Right lobe of liver (tissue), 6 donors: ENCODE data around the gene CCDC70. TPM values are rescaled to one million over a fixed set of nuclear protein-coding genes. Genes with fewer than 3 reads are reported as not detected.

ENCODE experiments used
- ATAC-seq, 4 donors: fragments of 200-7000 bp; cut with Tn5 transposase; one replicate each; pipeline ENCODE4 v1.9.1; 2020; ENCODE audit warnings: mild to moderate bottlenecking in 4 of 4, moderate library complexity in 4 of 4
- DNase-seq, 3 donors: peaks; one replicate each; pipeline ENCODE4 v3.0.0-alpha.2; 2020
- H3K27ac ChIP-seq, 3 donors: fragments of 200-600 bp; one replicate each; pipeline ENCODE4 v1.8.0; 2022
- H3K27me3 ChIP-seq, 2 donors: fragments of 200-600 bp; one replicate each; pipeline ENCODE4 v1.8.0; 2022
- H3K36me3 ChIP-seq, 4 donors: fragments of 200-600 bp; sonication (generic) in 1 of 4; one replicate each; pipeline versions ENCODE4 v1.5.1 to v1.8.0; 2017 to 2022; ENCODE audit warnings: control low read depth in 1 of 4
- H3K4me1 ChIP-seq, 4 donors: fragments of 200-600 bp; sonication (generic) in 1 of 4; one replicate each; pipeline versions ENCODE4 v1.5.1 to v1.8.0; 2017 to 2022; ENCODE audit warnings: control low read depth in 1 of 4
- H3K4me3 ChIP-seq, 3 donors: fragments of 200-600 bp; one replicate each; pipeline ENCODE4 v1.8.0; 2022
- H3K9me3 ChIP-seq, 4 donors: fragments of 200-600 bp; sonication (generic) in 1 of 4; one replicate each; pipeline versions ENCODE4 v1.5.1 to v1.8.0; 2017 to 2022; ENCODE audit warnings: control low read depth in 1 of 4
- POLR2A ChIP-seq: fragments of 450-650 bp; IDR thresholded peaks from one replicate; pipeline ENCODE4 v1.6.1; 2017; ENCODE audit warnings: antibody characterized with exemption, mild to moderate bottlenecking
- WGBS: methylation state at CpG from one replicate; pipeline ENCODE4 v1.1.6; 2018; ENCODE audit warnings: low coverage, low lambda C conversion rate; ENCODE audit not compliant: insufficient coverage; ENCODE audit errors: missing lambda C conversion rate; 5-methylcytosine and 5-hydroxymethylcytosine counted together
- intact Hi-C, 2 donors: fragments of 100-400 bp; cut with DNase I; formaldehyde crosslinking; loops; one replicate each; pipeline versions ENCODE4 v1.11.2 to v1.14.1; 2022
- total RNA-seq, 6 experiments: library from RNA; depleted of rRNA in 2 of 6; stranded (reverse); fragments of >200 nt in 2 of 6; fragmentation: NEBNext Ultra II Directional in 3 of 6; extraction: Animal tissue kit (Norgen Biotek cat#: 25700) in 3 of 6; gene quantifications; one replicate each; pipeline versions ENCODE4 v1.1.0 to v1.2.4, GENCODE V29; 2016 to 2023
- TF ChIP-seq, protein P1 (sequence below), 4 donors: fragments of 200-600 bp in 3 of 4; fragments of 450-650 bp in 1 of 4; IDR thresholded peaks; one replicate each; pipeline versions ENCODE4 v1.5.1 to v1.8.0; 2016 to 2022; ENCODE audit warnings: antibody characterized with exemption in 4 of 4, mild to moderate bottlenecking in 2 of 4
- donor health status: DM: no; HTN: yes; CAD: no.
- donor health status: DM: no; HTN: no; CAD: no.
- donor health status: DM: no; HTN: no; CAD: no.
- donor health status: DM: no; HTN: yes; CAD: no.
- donor health status: DM: no; HTN: yes; CAD: no.

CCDC70 gene
- total RNA-seq, 6 experiments from 2014 or later, result not detected

DNA sequence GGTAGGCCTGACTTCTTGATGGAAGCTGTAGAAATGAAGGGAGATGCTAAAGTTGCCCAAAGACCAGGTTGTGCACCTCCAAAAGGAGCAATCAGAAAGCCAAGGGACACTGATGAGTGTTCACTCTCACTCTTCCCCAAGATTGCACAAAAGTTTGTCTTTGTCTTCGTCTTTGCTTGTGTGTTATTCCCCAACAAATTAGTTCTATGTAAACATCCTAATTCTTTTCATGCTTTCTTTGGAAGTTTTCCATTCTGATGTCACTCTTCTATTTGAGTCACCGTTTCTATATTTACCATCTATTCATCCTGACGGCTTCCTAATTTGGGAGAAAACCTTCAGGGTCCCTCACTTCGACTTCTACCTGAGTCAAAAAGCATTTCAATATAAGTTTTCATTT lies 13.1 kb upstream of the CCDC70 start:
- Histone ChIP-seq H3K9me3 (no peaks in the 10 kb centered on the region), H3K4me1 (peaks cover 0 to 5% (median 2%) of the 10 kb centered on the region in 4 donors), H3K27me3 (no peaks in the 10 kb centered on the region), H3K27ac (no peak overlapping the region), H3K36me3 (no peaks in the 10 kb centered on the region), H3K4me3 (no peak overlapping the region)
- TF ChIP-seq POLR2A, result no peak
- TF ChIP-seq, protein P1, sequence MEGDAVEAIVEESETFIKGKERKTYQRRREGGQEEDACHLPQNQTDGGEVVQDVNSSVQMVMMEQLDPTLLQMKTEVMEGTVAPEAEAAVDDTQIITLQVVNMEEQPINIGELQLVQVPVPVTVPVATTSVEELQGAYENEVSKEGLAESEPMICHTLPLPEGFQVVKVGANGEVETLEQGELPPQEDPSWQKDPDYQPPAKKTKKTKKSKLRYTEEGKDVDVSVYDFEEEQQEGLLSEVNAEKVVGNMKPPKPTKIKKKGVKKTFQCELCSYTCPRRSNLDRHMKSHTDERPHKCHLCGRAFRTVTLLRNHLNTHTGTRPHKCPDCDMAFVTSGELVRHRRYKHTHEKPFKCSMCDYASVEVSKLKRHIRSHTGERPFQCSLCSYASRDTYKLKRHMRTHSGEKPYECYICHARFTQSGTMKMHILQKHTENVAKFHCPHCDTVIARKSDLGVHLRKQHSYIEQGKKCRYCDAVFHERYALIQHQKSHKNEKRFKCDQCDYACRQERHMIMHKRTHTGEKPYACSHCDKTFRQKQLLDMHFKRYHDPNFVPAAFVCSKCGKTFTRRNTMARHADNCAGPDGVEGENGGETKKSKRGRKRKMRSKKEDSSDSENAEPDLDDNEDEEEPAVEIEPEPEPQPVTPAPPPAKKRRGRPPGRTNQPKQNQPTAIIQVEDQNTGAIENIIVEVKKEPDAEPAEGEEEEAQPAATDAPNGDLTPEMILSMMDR (IDR thresholded peaks at IDR 0.05), result no peak
- ATAC-seq, result no peak
- no peak for DNase-seq
- intact Hi-C loops, result no loop called here
- 82% methylated on average over 4 of the region's 4 CpGs for WGBS

DNA sequence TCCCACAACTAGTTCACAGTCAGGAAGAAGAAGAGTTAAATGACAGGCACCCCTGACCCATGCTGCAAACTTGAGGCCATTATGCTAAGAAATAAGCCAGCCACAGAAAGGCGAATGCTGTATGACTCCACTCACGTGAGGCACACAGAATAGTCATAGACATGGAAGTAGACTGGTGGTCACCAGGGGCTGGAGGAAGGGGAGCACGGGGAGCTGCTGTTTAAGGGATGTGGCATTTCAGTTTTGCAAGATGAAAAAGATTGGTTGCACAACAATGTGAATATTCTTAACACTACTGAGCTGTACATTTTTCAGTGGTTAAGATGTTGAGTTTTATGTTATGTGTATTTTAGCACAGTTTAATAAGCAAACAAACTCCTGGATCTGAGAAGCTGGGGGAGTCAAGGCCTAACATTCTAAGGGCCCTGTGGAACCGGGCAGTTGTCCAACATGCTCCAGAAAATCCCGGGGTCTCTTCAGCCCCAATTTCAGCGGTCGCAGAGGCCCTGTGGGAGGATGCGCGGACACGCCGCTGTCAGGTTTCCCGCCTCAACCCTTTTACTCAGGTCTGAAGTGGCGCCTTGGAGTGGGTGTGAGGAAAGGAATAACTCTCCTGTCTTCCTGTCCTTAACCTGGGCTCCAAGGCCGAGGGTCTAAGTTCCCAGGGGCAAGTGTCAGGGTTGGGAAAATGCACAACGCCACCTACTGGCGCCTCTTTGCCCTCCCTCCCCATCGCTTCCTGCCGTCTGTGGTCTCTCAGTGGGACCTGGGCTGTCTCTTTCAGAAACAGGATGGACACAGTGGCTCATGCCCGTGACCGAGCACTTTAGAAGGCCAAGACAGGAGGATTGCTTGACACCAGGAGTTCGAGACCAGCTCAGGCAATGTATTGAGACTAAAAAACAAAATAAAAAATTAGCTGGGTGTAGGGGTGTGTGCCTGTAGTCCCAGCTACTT lies 12.3 kb upstream of the CCDC70 start:
- H3K27me3 ChIP-seq, result no peaks in the 10 kb centered on the region
- 76% methylated on average over 17 of the region's 21 CpGs for WGBS
- peaks cover 0 to 5% (median 2%) of the 10 kb centered on the region in 4 donors for H3K4me1 ChIP-seq
- no peaks in the 10 kb centered on the region for H3K9me3 ChIP-seq
- no peak overlapping the region for H3K27ac ChIP-seq
- H3K36me3 ChIP-seq, result no peaks in the 10 kb centered on the region
- H3K4me3 ChIP-seq, result no peak overlapping the region
- DNase-seq (no peak), ATAC-seq (no peak)
- TF ChIP-seq, protein P1 (IDR thresholded peaks at IDR 0.05), result peak in 3 of 4 donors; percentile 19 to 43 (median 21)
- TF ChIP-seq POLR2A, result no peak
- intact Hi-C loops, result no loop called here

DNA sequence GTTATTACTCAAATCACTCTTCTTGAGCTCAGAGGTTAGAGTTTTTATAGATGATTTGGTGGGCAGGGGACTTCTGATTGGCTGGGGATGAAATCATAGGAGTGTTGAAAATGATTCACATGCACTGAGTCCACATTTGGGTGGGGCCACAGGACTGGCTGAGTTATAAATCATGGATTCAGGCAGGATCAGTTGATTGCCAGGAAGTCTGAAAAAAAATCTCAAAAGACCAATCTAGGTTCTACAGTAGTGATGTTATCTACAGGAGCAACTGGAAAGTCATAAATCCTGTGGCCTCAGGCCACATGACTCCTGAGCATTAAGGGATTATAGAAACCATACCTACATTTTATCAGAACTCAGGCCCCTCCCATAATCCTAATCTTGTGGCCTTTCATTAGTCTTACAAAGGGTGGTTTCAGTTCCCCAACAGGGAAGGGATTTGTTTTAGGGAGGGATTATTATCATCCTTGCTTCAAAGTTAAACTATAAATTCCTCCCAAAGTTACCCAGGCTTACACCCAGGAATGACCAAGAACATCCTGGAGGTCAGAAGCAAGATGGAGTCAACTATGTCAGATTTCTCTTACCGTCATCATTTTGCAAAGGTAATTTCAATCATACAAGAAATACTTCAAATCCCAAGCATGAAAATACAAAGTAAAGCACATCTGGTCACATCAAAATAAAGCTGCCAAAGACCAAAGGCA lies 5.6 kb upstream of the CCDC70 start:
- Histone ChIP-seq H3K27ac (no peak overlapping the region), H3K36me3 (no peaks in the 10 kb centered on the region), H3K4me3 (no peak overlapping the region), H3K9me3 (no peaks in the 10 kb centered on the region), H3K27me3 (no peaks in the 10 kb centered on the region), H3K4me1 (no peaks in the 10 kb centered on the region)
- intact Hi-C loops, result no loop called here
- ATAC-seq, result no peak
- TF ChIP-seq, protein P1 (IDR thresholded peaks at IDR 0.05), result no peak
- no peak for TF ChIP-seq POLR2A
- 100% methylated on average over 1 of the region's 1 CpG for WGBS
- no peak for DNase-seq

DNA sequence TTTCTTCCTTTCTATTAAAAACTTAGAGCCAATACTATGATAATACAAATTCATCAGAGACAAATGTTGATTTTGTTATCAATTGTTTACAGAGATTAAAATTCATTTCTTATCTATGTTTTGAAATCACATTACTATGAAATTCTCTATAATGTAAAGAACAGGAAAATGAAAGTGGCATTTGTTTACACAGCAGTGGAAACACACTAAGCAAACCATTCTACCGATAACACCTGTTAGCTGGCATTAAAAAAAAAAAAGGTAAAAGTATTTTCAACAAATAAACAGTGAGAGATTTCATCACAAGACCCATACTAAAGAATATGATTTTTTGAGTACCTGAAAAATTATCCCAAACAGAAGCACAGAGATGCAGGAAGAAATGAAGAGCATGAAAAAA lies 4.8 kb upstream of the CCDC70 start:
- Histone ChIP-seq H3K27me3 (no peaks in the 10 kb centered on the region), H3K4me1 (no peaks in the 10 kb centered on the region), H3K4me3 (no peak overlapping the region), H3K36me3 (no peaks in the 10 kb centered on the region), H3K9me3 (no peaks in the 10 kb centered on the region), H3K27ac (no peak overlapping the region)
- 14% methylated on average over 1 of the region's 1 CpG for WGBS
- TF ChIP-seq, protein P1 (IDR thresholded peaks at IDR 0.05), result no peak
- TF ChIP-seq POLR2A, result no peak
- DNase-seq (no peak), ATAC-seq (peak in 1 of 4 donors; percentile 53)
- intact Hi-C loops, result no loop called here
